Measurements from ENCODE around the gene CERS6.

DNA sequence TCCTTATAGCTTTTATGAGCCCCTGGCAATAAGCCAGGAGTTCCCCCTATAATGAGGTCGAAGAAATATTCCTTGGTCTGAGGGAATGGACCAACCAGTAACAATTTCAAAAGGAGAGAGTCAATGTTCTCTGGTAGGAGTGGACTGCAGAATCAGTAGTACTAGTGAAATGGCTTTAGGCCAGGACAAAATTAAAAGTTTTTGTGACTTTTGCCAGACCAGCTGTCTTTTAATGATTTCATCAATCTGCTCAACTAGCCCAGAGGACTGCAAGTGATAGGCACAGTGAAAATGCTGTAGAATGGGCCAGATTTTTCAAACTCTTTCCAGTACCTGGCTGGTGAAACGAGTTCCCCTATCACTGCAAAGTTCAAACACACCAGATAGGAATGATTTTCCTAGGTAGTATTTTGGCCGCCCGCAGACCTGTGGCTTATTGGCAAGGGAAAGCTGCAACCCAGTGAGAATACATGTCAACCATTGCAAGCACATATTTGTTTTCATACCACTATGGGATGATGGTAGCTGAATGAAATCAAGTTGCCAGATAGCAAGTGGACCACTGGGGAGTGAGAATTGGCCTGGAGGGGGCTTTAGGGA, 45.5 kb downstream of the CERS6 start:
- TF ChIP-seq, protein P1, sequence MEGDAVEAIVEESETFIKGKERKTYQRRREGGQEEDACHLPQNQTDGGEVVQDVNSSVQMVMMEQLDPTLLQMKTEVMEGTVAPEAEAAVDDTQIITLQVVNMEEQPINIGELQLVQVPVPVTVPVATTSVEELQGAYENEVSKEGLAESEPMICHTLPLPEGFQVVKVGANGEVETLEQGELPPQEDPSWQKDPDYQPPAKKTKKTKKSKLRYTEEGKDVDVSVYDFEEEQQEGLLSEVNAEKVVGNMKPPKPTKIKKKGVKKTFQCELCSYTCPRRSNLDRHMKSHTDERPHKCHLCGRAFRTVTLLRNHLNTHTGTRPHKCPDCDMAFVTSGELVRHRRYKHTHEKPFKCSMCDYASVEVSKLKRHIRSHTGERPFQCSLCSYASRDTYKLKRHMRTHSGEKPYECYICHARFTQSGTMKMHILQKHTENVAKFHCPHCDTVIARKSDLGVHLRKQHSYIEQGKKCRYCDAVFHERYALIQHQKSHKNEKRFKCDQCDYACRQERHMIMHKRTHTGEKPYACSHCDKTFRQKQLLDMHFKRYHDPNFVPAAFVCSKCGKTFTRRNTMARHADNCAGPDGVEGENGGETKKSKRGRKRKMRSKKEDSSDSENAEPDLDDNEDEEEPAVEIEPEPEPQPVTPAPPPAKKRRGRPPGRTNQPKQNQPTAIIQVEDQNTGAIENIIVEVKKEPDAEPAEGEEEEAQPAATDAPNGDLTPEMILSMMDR (IDR thresholded peaks at IDR 0.05 in 2 of 3, conservative IDR thresholded peaks at IDR 0.05 in 1 of 3; ENCODE audit: control insufficient read depth in 2 of 3, extremely low read depth in 1 of 3, insufficient read depth in 1 of 3, low read depth in 3 of 3, low read length in 3 of 3): no peak
- TF ChIP-seq SMC3 (IDR thresholded peaks at IDR 0.05; ENCODE audit: borderline replicate concordance, low read length) (no peak), POLR2A (IDR thresholded peaks at IDR 0.05; ENCODE audit: low read depth, low read length) (no peak), YY1 (IDR thresholded peaks at IDR 0.05; ENCODE audit: low read depth, low read length) (no peak), PML (IDR thresholded peaks at IDR 0.05; ENCODE audit: low read length) (no peak), NR2C2 (IDR thresholded peaks at IDR 0.05; ENCODE audit: borderline replicate concordance, control insufficient read depth, insufficient read length, low read depth) (no peak)
- TF ChIP-seq, protein P2, sequence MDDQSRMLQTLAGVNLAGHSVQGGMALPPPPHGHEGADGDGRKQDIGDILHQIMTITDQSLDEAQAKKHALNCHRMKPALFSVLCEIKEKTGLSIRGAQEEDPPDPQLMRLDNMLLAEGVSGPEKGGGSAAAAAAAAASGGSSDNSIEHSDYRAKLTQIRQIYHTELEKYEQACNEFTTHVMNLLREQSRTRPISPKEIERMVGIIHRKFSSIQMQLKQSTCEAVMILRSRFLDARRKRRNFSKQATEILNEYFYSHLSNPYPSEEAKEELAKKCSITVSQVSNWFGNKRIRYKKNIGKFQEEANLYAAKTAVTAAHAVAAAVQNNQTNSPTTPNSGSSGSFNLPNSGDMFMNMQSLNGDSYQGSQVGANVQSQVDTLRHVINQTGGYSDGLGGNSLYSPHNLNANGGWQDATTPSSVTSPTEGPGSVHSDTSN (IDR thresholded peaks at IDR 0.05; ENCODE audit: insufficient replicate concordance, low read depth, low read length): no peak
- TF ChIP-seq, protein P3, sequence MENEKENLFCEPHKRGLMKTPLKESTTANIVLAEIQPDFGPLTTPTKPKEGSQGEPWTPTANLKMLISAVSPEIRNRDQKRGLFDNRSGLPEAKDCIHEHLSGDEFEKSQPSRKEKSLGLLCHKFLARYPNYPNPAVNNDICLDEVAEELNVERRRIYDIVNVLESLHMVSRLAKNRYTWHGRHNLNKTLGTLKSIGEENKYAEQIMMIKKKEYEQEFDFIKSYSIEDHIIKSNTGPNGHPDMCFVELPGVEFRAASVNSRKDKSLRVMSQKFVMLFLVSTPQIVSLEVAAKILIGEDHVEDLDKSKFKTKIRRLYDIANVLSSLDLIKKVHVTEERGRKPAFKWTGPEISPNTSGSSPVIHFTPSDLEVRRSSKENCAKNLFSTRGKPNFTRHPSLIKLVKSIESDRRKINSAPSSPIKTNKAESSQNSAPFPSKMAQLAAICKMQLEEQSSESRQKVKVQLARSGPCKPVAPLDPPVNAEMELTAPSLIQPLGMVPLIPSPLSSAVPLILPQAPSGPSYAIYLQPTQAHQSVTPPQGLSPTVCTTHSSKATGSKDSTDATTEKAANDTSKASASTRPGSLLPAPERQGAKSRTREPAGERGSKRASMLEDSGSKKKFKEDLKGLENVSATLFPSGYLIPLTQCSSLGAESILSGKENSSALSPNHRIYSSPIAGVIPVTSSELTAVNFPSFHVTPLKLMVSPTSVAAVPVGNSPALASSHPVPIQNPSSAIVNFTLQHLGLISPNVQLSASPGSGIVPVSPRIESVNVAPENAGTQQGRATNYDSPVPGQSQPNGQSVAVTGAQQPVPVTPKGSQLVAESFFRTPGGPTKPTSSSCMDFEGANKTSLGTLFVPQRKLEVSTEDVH (IDR thresholded peaks at IDR 0.05; ENCODE audit: low read depth, partially characterized antibody): no peak
- TF ChIP-seq, protein P4, sequence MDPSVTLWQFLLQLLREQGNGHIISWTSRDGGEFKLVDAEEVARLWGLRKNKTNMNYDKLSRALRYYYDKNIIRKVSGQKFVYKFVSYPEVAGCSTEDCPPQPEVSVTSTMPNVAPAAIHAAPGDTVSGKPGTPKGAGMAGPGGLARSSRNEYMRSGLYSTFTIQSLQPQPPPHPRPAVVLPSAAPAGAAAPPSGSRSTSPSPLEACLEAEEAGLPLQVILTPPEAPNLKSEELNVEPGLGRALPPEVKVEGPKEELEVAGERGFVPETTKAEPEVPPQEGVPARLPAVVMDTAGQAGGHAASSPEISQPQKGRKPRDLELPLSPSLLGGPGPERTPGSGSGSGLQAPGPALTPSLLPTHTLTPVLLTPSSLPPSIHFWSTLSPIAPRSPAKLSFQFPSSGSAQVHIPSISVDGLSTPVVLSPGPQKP (IDR thresholded peaks at IDR 0.05; ENCODE audit: low read depth, low read length): no peak
- TF ChIP-seq, protein P5, sequence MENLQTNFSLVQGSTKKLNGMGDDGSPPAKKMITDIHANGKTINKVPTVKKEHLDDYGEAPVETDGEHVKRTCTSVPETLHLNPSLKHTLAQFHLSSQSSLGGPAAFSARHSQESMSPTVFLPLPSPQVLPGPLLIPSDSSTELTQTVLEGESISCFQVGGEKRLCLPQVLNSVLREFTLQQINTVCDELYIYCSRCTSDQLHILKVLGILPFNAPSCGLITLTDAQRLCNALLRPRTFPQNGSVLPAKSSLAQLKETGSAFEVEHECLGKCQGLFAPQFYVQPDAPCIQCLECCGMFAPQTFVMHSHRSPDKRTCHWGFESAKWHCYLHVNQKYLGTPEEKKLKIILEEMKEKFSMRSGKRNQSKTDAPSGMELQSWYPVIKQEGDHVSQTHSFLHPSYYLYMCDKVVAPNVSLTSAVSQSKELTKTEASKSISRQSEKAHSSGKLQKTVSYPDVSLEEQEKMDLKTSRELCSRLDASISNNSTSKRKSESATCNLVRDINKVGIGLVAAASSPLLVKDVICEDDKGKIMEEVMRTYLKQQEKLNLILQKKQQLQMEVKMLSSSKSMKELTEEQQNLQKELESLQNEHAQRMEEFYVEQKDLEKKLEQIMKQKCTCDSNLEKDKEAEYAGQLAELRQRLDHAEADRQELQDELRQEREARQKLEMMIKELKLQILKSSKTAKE (IDR thresholded peaks at IDR 0.05; ENCODE audit: low read depth, poor library complexity, severe bottlenecking): no peak

Measured in GM12878 (cell line).